Activated naive CD4-positive, alpha-beta T cell treated with anti-CD3 and anti-CD28 coated beads, Interleukin-2, amount 50 U/mL, for 16 hours (primary cell): ENCODE measurements around the gene PACS2.

Experiments
- DNase-seq: peaks from one replicate; pipeline ENCODE4 v3.0.0-alpha.2; 2020

The PACS2 gene

GRCh38 chr14:105411985-105412770 is 97.6 kb downstream of the PACS2 start:
- DNase-seq, result no peak

- no peak for DNase-seq
These were observed 98.4 kb downstream of the PACS2 start for GRCh38 chr14:105412771-105413543.

- no peak for DNase-seq
These were observed 99.0 kb downstream of the PACS2 start for GRCh38 chr14:105413544-105413886.

GRCh38 chr14:105414456-105415371 is 100.2 kb downstream of the PACS2 start:
- peak; percentile 78 for DNase-seq

GRCh38 chr14:105415481-105416428 is 101.2 kb downstream of the PACS2 start:
- DNase-seq, result no peak

GRCh38 chr14:105416671-105417070 is 102.1 kb downstream of the PACS2 start:
- no peak for DNase-seq

GRCh38 chr14:105417690-105418121 is 103.2 kb downstream of the PACS2 start:
- DNase-seq, result no peak

- DNase-seq, result no peak
These were observed 104.0 kb downstream of the PACS2 start for GRCh38 chr14:105418269-105419194.

GRCh38 chr14:105419195-105420091 is 104.9 kb downstream of the PACS2 start, which contains the start of gene MTA1:
MTA1 (plus strand) TSS chr14:105419827; CDS start chr14:105420036, 209 bp downstream.
- peak; percentile 56 for DNase-seq

GRCh38 chr14:105420101-105420973 is 105.8 kb downstream of the PACS2 start:
- DNase-seq, result peak; percentile 36

GRCh38 chr14:105420974-105421674 is 106.6 kb downstream of the PACS2 start:
- no peak for DNase-seq

- DNase-seq, result no peak
These were observed 107.4 kb downstream of the PACS2 start for GRCh38 chr14:105421723-105422615.

GRCh38 chr14:105422695-105423487 is 108.3 kb downstream of the PACS2 start:
- no peak for DNase-seq

- DNase-seq, result no peak
These were observed 109.1 kb downstream of the PACS2 start for GRCh38 chr14:105423488-105424195.

- DNase-seq, result no peak
These were observed 110.3 kb downstream of the PACS2 start for GRCh38 chr14:105424861-105425260.
